ENCODE data around the gene VAPA.
A peak's percentile ranks its signal among the peaks of the same experiment; 100 is the strongest.
"Not testable (repeated sequence)": the region's sequence is repeated elsewhere in the genome, so short reads cannot be mapped to it uniquely, and the experiment has no call there.

Gene VAPA

GRCh38 chr18:9885170-9886004 is 28.4 kb upstream of the VAPA start, which contains the start of gene TXNDC2:
TXNDC2 (plus strand) TSS chr18:9885973; CDS start chr18:9886681, 708 bp downstream.
- FAIRE-seq (no peak), DNase-seq (ENCODE audit: low spot score) (no peak)

GRCh38 chr18:9886005-9886348 is 27.8 kb upstream of the VAPA start:
- FAIRE-seq: no peak

GRCh38 chr18:9887992-9888391 is 25.8 kb upstream of the VAPA start:
- DNase-seq (ENCODE audit: low spot score) (no peak), FAIRE-seq (no peak)

More at GRCh38 chr18:9886005-9886348, 27.8 kb upstream of the VAPA start:
- no peak for DNase-seq (ENCODE audit: low spot score)

GRCh38 chr18:9890196-9890595 is 23.6 kb upstream of the VAPA start:
- FAIRE-seq (no peak), DNase-seq (ENCODE audit: low spot score) (no peak)

GRCh38 chr18:9890957-9891356 is 22.9 kb upstream of the VAPA start:
- no peak for FAIRE-seq

GRCh38 chr18:9891515-9891914 is 22.3 kb upstream of the VAPA start:
- not testable (repeated sequence) for DNase-seq (ENCODE audit: low spot score); FAIRE-seq

More at GRCh38 chr18:9890957-9891356, 22.9 kb upstream of the VAPA start:
- no peak for DNase-seq (ENCODE audit: low spot score)

GRCh38 chr18:9894454-9895068 is 19.3 kb upstream of the VAPA start:
- FAIRE-seq (peak; percentile 42), DNase-seq (ENCODE audit: low spot score) (no peak)

GRCh38 chr18:9897129-9897528 is 16.7 kb upstream of the VAPA start:
- FAIRE-seq: no peak

GRCh38 chr18:9897787-9898291 is 16.0 kb upstream of the VAPA start:
- FAIRE-seq; DNase-seq (ENCODE audit: low spot score): not testable (repeated sequence)

More at GRCh38 chr18:9897129-9897528, 16.7 kb upstream of the VAPA start:
- no peak for DNase-seq (ENCODE audit: low spot score)

GRCh38 chr18:9898792-9899549 is 14.8 kb upstream of the VAPA start:
- DNase-seq (ENCODE audit: low spot score) (peak; percentile 44), FAIRE-seq (peak; percentile 9)

- FAIRE-seq; DNase-seq (ENCODE audit: low spot score): not testable (repeated sequence)
Observed at GRCh38 chr18:9899550-9899930, 14.3 kb upstream of the VAPA start.

GRCh38 chr18:9900699-9901098 is 13.1 kb upstream of the VAPA start:
- FAIRE-seq: no peak

GRCh38 chr18:9901377-9901776 is 12.4 kb upstream of the VAPA start:
- DNase-seq (ENCODE audit: low spot score) (no peak), FAIRE-seq (no peak)

More at GRCh38 chr18:9900699-9901098, 13.1 kb upstream of the VAPA start:
- DNase-seq (ENCODE audit: low spot score): no peak

GRCh38 chr18:9902264-9902663 is 11.6 kb upstream of the VAPA start:
- not testable (repeated sequence) for FAIRE-seq; DNase-seq (ENCODE audit: low spot score)

GRCh38 chr18:9902832-9903231 is 11.0 kb upstream of the VAPA start:
- no peak for DNase-seq (ENCODE audit: low spot score)
- no peak for FAIRE-seq

GRCh38 chr18:9905401-9905922 is 8.4 kb upstream of the VAPA start:
- FAIRE-seq (no peak), DNase-seq (ENCODE audit: low spot score) (no peak)

GRCh38 chr18:9906481-9906880 is 7.3 kb upstream of the VAPA start:
- no peak for FAIRE-seq

GRCh38 chr18:9907867-9908266 is 5.9 kb upstream of the VAPA start:
- no peak for FAIRE-seq
- DNase-seq (ENCODE audit: low spot score): no peak

More at GRCh38 chr18:9906481-9906880, 7.3 kb upstream of the VAPA start:
- no peak for DNase-seq (ENCODE audit: low spot score)

GRCh38 chr18:9910071-9910470 is 3.7 kb upstream of the VAPA start:
- DNase-seq (ENCODE audit: low spot score) (no peak), FAIRE-seq (no peak)

GRCh38 chr18:9910661-9911060 is 3.2 kb upstream of the VAPA start:
- DNase-seq (ENCODE audit: low spot score) (no peak), FAIRE-seq (no peak)

GRCh38 chr18:9911226-9911625 is 2.6 kb upstream of the VAPA start:
- DNase-seq (ENCODE audit: low spot score) (no peak), FAIRE-seq (no peak)

All from urothelium cell line (cell line).